IPS DF 6.9 (cell line): ENCODE results near the gene SUSD3.

Experiments
- DNase-seq: peaks from one replicate; pipeline ENCODE4 v3.0.0-alpha.2; 2013; ENCODE audit warnings: low read depth, low spot score
- H3K27ac ChIP-seq: one replicate; pipeline ENCODE4 v1.5.1; 2013; ENCODE audit warnings: low read length, control low read depth
- H3K27me3 ChIP-seq: 2 replicates; pipeline ENCODE4 v1.6.1; 2013; ENCODE audit warnings: mild to moderate bottlenecking, low read length; ENCODE audit not compliant: control insufficient read depth, insufficient read depth
- H3K36me3 ChIP-seq: 2 replicates; pipeline ENCODE4 v1.6.1; 2013; ENCODE audit warnings: low read length; ENCODE audit not compliant: control insufficient read depth, insufficient read depth
- H3K4me1 ChIP-seq: 2 replicates; pipeline ENCODE4 v1.6.1; 2013; ENCODE audit warnings: low read length; ENCODE audit not compliant: control insufficient read depth, insufficient read depth
- H3K4me3 ChIP-seq: 2 replicates; pipeline ENCODE4 v1.5.1; 2013; ENCODE audit warnings: mild to moderate bottlenecking, low read length
- H3K9me3 ChIP-seq: 2 replicates; pipeline ENCODE4 v1.6.1; 2013; ENCODE audit warnings: low read length, inconsistent platforms; ENCODE audit not compliant: control insufficient read depth, insufficient read depth
- WGBS: extraction: QIAGEN DNeasy Blood & Tissue Kit; methylation state at CpG from one replicate; pipeline ENCODE4 v1.1.7; 2013; ENCODE audit warnings: mixed read lengths, missing lambda C conversion rate; ENCODE audit not compliant: insufficient read length, insufficient coverage; 5-methylcytosine and 5-hydroxymethylcytosine counted together

Gene SUSD3

GRCh38 chr9:93126151-93126781, 67.8 kb downstream of the SUSD3 start:
- peaks cover 4% of the 10 kb centered on the region for H3K4me1 ChIP-seq
- H3K27ac ChIP-seq = no peak overlapping the region
- peaks cover 5% of the 10 kb centered on the region; the same call in 1 of the 2 replicates for H3K36me3 ChIP-seq
- DNase-seq = no peak
- no peak overlapping the region for H3K4me3 ChIP-seq
- no peaks in the 10 kb centered on the region for H3K27me3 ChIP-seq
- no CpG with 5 or more reads among the region's 23 CpGs for WGBS
- no peaks in the 10 kb centered on the region for H3K9me3 ChIP-seq

DNA sequence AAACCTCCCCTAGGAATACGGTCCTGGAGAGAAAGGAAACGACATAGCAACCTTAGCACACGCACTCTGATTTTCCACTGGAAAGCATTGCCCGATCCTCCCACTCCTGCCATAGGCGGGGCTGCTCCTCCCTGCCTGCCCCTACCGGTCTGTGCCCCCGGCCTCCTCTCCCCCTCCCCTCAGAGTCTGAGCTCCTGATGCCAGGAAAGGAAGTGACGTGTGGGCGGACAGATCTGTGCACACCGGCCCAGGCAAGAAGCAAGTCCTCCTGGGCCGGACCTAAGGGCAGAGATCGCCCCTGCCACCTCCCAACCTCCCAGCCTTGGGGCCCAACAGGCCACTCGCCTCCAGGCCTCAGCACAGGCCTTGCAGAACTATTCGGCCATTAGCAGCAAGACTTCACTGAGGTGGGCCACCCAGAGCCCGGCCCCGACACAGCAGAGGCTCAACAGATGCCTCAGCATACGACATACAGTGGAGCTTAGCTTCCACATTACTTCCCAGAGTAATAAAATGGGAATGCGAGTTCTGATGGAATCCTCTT, 68.4 kb downstream of the SUSD3 start:
- Histone ChIP-seq H3K4me3 (no peak overlapping the region), H3K27ac (no peak overlapping the region), H3K36me3 (peaks cover 5% of the 10 kb centered on the region; the same call in 1 of the 2 replicates), H3K9me3 (no peaks in the 10 kb centered on the region), H3K4me1 (peaks cover 4% of the 10 kb centered on the region), H3K27me3 (no peaks in the 10 kb centered on the region)
- no CpG with 5 or more reads among the region's 18 CpGs for WGBS
- DNase-seq = no peak

GRCh38 chr9:93127395-93127911, 69.0 kb downstream of the SUSD3 start:
- no peak for DNase-seq
- H3K9me3 ChIP-seq = no peaks in the 10 kb centered on the region
- no peak overlapping the region for H3K27ac ChIP-seq
- peaks cover 5% of the 10 kb centered on the region; the same call in 1 of the 2 replicates for H3K36me3 ChIP-seq
- no CpG with 5 or more reads among the region's 8 CpGs for WGBS
- no peaks in the 10 kb centered on the region for H3K27me3 ChIP-seq
- no peak overlapping the region for H3K4me3 ChIP-seq
- peaks cover 6% of the 10 kb centered on the region for H3K4me1 ChIP-seq

DNA sequence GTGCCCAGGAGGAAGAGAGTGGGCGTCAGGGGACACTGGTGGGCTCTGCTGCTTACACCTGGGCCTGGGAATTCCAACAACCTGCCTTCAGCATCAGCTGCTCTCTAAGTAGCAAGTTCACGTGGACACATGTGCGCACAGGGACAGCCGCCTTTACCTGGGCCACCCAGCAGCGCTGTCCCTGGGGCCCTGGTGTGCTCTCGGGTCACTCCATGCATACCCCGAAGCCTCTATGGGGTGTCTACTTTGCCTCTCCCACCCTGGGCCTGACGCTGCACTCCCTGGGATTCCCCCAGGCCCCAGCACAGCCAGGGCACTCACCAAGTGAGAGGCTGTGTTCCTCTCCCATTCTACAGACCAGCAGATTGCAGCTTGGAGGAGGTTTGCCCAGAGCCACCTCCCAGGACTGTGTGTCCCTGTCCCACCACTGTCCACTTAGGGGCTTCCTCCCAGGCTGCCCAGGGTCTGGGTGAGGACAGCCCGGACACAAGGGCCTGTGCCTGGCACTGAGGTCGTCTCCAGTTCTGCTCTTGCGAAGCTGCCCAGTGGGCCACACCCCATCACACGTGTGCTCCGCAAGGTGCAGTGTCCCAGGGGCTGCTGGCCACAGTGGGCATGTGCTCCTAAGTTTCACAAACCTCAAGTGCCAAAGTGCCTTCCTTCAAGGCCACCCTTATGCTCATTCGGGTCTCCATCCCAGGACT, 69.7 kb downstream of the SUSD3 start:
- no peak overlapping the region for H3K27ac ChIP-seq
- no peaks in the 10 kb centered on the region for H3K9me3 ChIP-seq
- WGBS = no CpG with 5 or more reads among the region's 14 CpGs
- no peak overlapping the region for H3K4me3 ChIP-seq
- peaks cover 12% of the 10 kb centered on the region for H3K4me1 ChIP-seq
- H3K36me3 ChIP-seq = peaks cover 5% of the 10 kb centered on the region; the same call in 1 of the 2 replicates
- H3K27me3 ChIP-seq = no peaks in the 10 kb centered on the region
- DNase-seq = no peak

DNA sequence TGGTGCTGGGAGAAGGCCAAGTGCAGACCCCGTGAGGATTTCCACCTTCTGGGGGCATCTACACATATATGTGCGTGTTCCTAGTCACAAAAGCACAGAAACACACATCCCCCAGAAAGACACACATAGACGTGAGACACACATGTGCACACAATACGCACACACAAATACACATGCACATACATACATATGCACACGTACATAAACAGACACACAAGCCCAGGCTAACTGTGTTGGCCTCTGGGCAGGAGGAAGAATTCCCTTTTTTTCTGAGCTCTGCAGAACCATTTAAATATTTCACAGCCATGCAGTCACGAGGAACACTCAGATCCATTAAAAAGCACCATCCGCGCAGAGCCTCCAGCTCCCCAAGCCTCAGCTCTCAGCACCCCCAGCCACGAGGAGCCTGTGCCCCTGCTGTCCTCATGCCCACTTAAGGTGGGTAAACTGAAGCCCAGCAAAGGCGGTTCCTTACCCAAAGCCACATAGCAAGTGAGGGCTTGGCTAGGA, 70.3 kb downstream of the SUSD3 start:
- H3K27me3 ChIP-seq = no peaks in the 10 kb centered on the region
- WGBS = no CpG with 5 or more reads among the region's 10 CpGs
- H3K9me3 ChIP-seq = no peaks in the 10 kb centered on the region
- no peak overlapping the region for H3K4me3 ChIP-seq
- peaks cover 2% of the 10 kb centered on the region; the same call in 1 of the 2 replicates for H3K36me3 ChIP-seq
- no peak overlapping the region for H3K27ac ChIP-seq
- DNase-seq = no peak
- H3K4me1 ChIP-seq = peaks cover 12% of the 10 kb centered on the region

DNA sequence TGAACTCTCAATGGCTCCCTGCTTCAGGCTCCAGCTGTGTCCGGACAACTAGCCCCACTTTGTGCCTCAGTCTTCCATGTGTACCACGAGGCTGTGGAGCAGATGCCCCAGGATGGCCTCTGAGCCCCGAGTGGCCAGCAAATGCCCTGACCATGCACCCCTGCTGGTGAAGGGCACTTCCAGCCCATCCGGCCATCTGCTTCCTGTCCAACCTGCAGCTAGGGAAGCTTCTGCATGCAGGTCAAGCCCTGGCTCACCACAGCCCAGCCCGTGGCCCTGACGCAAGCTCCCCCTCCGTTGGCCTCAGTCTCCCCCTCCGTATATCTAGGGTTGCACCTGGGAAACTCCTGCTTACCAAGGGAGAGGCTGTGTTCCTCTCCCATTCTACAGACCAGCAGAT, 70.8 kb downstream of the SUSD3 start:
- Histone ChIP-seq H3K9me3 (no peaks in the 10 kb centered on the region), H3K27me3 (no peaks in the 10 kb centered on the region), H3K36me3 (no peaks in the 10 kb centered on the region; the same call in 1 of the 2 replicates), H3K4me1 (peaks cover 12% of the 10 kb centered on the region), H3K4me3 (no peak overlapping the region), H3K27ac (no peak overlapping the region)
- DNase-seq = no peak
- WGBS = no CpG with 5 or more reads among the region's 8 CpGs

- no peaks in the 10 kb centered on the region; the same call in 1 of the 2 replicates for H3K36me3 ChIP-seq
- no peaks in the 10 kb centered on the region for H3K27me3 ChIP-seq
- no peak overlapping the region for H3K27ac ChIP-seq
- no CpG with 5 or more reads among the region's 11 CpGs for WGBS
- H3K4me1 ChIP-seq = peaks cover 12% of the 10 kb centered on the region
- H3K9me3 ChIP-seq = no peaks in the 10 kb centered on the region
- DNase-seq = no peak
- no peak overlapping the region for H3K4me3 ChIP-seq
Measured at GRCh38 chr9:93129691-93130500, 71.4 kb downstream of the SUSD3 start.

DNA sequence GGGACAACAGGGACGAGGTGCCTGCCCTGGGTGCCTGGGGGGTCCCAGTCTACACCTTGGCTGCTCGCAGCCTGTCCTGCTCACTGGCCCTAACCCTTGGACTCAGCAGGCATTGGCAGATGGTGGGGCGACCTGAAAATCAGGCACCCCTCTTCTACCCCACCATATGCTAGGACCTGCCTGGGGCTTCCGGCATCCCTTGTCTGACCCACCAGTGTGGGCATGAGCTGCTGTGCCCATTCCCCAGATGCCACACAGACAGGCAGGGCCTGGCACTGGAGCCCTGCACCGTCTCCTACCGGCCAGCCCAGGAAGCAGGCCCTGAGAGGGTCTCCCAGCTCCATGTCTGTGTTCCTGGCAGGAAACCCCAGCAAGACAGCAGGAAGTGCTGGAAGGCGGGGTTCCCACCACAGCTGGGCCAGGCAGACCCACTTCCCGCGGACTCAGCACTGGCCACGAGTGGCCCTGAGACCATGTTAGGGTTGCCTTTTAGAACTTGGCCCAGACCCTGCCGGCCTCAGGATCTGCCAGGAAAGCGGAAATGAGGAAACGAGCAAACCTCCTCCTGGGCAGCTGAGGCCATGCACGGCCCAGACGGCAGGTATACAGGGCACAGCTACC, 72.5 kb downstream of the SUSD3 start:
- no CpG with 5 or more reads among the region's 15 CpGs for WGBS
- H3K9me3 ChIP-seq = no peaks in the 10 kb centered on the region
- H3K36me3 ChIP-seq = no peaks in the 10 kb centered on the region; the same call in 1 of the 2 replicates
- H3K4me1 ChIP-seq = peaks cover 12% of the 10 kb centered on the region
- H3K4me3 ChIP-seq = no peak overlapping the region
- no peak for DNase-seq
- H3K27me3 ChIP-seq = no peaks in the 10 kb centered on the region
- no peak overlapping the region for H3K27ac ChIP-seq

GRCh38 chr9:93131599-93132286, 73.2 kb downstream of the SUSD3 start:
- peaks cover 10% of the 10 kb centered on the region for H3K4me1 ChIP-seq
- no peaks in the 10 kb centered on the region for H3K36me3 ChIP-seq
- DNase-seq = no peak
- no peak overlapping the region for H3K27ac ChIP-seq
- no peak overlapping the region for H3K4me3 ChIP-seq
- WGBS = no CpG with 5 or more reads among the region's 13 CpGs
- no peaks in the 10 kb centered on the region for H3K9me3 ChIP-seq
- H3K27me3 ChIP-seq = no peaks in the 10 kb centered on the region
